ENCODE data around the gene DYNLRB2.

The DYNLRB2 gene

DNA sequence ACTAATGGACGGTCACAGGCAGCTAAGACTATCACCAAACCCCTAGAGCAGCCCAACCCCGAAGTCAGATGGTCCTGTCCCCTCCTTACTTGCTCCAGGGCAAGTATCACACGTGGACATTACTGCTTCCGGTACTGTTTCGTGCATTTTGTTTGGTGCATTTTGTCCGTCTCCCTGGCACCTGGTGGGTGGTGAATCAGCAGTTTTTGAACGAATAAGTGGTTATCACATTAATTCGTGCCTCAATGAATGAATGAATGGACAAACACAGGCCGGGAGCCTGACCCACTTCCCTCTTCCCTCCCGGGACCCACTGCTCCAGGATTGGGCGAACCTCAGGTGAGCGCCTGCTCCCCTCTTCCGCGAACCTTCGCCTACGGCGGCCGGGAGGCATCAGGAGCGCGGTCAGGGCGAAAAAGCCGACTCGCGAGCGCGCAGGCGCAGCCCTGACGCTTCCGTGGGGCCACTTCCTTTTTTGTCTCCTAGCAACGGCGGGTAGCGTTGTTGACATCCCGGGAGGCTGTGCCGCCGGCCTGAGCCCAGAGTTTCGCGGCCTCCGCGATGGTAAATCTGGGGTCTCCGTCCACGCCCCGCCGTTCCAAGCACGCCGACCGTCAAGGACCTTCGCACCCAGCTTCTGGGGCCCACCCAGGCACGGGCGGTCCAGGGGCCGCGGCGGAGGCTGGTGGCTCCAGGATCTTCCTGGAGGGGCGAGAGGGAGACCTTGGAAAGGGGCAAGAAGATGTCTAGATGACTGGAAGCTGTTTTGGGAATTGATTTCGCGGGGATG is at the start of gene DYNLRB2:
TSS of gene DYNLRB2 (plus strand) at position 478 of the 790 bp plus-strand sequence. CDS start at position 562, 84 bp downstream.
- DNase-seq, result peak; percentile 68

DNA sequence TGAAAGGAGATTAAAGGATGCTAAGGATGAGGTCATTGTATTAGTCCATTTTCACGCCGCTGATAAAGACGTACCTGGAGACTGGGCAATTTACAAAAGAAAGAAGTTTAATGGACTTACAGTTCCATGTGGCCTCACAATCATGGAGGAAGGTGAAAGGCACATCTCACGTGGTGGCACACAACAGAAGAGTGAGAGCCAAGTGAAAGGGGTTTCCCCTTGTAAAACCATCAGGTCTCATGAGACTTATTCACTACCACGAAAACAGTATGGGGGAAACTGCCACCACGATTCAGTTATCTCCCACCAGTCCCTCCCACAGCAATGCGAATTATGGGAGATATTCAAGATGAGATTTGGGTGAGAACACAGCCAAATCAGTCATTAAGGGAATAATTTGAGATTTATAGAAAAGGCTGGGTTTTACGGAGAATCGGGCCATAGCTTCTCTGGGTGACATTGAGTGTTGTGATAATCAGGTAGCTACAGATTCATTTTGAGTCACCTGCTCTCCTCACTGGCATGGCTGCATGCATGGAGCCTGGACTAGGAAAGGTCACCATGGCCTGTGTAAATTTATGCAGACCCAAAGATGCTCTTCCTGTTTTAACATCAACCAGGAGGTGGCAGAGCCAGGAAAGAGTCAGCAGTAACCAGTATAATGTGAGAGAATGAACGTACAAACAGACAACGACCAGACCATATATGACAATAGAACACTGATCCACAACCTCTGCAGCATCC is 40.5 kb upstream of the DYNLRB2 start:
- no peak for DNase-seq

DNA sequence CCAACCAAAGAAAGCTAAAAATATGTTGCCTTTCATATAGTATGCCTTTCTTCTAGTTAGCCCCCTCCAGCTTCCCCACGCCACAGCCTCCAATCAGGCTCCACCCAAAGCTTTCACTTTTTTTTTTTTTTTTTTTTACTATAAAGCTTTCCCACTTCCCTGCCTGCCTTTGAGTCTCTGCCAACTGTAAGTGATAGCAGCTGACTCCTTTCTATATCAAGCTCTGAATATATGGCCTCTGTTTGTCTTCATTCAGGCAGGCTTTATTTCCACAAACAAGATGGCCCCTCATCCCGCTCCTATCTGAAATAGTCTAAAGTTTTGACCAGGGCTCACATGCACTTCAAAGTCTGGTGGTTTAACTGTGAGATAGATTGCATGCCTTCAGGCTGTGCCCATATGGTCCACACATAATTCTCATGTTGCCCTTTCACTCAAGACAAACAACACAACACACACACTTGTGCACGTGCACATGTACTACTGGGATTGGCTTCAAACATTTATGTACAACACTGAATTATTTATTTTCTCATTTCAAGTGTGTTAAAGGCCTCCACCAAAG is 39.8 kb upstream of the DYNLRB2 start:
- DNase-seq, result no peak

DNA sequence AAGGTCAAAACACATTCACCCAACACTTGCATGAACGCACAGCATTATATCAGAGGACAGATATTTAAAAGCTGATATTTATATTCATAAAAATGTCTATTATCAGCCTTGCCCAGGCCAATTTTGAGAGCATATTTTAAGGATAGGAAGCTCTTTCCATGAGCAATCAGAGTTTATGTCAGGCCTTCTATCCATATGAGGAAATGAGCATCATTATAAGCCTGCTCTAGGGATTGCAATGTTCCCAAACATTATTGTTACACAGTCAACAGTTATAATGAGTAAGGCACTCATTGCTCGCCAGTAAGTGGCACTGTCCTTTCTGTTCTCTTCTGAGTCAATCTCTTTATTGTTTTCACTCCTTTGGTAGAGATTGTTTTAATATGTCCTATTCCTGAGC is 37.7 kb upstream of the DYNLRB2 start:
- DNase-seq, result no peak

DNA sequence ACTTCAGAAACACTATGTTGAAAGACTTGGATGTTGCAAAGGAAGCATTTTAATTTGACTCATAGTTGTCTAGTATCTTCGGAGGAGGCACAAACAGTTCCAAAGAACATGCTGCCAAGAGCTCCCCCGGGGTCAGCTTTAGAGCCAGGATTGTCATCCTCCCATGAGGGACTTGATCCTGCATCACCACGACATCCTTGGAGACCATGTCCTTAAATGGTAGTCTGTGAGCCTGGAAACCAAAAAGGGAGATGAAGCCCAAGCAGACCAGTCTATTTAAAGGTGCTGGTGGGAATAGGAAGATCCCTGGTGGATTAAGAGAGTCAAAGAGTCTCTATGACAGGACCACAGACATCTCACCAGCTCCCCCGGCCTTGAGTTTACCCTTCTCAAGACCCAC is 33.3 kb upstream of the DYNLRB2 start:
- DNase-seq, result no peak

DNA sequence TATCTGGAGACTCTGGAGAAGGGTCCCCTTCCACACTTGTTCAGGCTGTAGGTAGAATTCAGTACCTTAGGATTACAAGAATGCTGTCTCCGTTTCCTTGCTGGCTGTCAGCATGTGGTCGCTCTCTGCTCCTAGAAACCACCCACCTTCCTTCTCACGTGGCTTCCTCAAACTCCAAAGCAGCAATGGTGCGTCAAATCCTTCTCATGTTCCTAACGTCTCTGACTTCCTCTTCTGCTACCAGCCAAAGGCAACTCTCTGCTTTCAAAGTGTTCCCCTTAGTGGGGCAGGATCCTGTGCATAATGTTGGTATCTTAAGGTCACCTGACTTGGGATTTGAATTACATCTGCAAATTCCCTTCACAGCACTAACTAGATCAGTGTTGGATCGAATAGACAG is 30.9 kb upstream of the DYNLRB2 start:
- no peak for DNase-seq

DNA sequence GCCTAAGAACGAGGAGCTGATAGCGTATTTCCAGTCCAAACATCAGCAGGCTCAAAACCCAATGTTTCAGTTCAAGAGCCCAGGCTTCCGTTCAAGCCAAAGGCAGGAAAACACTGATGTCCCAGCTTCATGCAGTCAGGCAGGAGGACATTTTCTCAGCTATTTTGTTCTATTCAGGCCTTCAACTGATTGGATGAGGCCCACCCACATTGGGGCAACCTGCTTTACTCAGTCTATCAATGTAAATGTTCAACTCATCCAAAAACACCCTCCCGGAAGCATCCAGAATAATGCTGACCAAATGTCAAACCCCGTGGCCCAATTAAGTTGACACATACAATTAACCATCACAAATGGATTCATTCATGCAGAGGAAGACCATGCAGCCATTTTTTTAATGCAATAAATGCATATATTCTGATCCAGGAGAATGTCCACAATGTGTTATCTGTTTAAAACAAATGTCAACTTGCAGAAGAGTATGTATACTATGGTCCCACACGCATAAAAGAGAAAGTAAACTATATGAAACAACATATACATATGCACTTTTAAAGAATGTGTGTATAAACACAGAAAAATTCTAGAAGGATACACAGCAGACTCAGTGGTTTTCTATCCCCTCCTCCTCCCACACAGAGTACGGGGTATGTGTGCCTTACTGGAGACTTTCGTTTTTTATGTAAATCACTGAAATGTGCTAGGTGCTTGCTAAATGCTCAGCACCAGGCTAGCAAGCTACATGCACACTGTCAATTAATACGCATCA is 28.8 kb upstream of the DYNLRB2 start:
- no peak for DNase-seq

DNA sequence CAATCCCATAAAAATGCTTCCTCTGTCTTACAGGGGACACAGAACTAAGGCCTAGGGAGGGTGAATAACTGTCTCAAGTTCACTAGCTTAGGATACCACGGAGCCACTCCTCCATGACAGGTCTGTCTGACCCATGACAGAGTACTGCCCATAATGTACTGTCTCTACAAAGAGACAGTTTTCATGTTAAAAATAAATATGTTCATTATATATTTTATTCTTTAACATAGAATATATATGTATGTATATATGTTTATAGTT is 28.3 kb upstream of the DYNLRB2 start:
- DNase-seq, result no peak

DNA sequence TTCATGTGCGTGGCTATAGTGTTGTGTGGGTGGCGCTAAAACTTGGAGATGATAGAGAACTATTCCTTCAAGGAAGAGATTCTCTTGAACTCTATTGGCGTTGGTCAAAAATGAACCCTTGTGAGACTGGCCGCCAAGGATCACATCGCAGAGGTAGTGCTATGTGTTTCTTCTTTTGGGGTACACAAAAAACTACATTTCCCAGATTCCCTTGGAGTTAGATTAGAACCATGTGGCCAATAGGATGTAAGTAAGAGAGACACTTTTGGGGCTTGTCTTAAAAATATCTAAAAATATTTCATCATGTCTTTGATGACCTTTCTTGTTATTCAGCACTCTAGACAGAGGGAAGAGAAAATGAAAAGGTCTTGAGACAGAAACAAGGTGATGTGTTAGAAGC is 25.4 kb upstream of the DYNLRB2 start:
- DNase-seq, result no peak

DNA sequence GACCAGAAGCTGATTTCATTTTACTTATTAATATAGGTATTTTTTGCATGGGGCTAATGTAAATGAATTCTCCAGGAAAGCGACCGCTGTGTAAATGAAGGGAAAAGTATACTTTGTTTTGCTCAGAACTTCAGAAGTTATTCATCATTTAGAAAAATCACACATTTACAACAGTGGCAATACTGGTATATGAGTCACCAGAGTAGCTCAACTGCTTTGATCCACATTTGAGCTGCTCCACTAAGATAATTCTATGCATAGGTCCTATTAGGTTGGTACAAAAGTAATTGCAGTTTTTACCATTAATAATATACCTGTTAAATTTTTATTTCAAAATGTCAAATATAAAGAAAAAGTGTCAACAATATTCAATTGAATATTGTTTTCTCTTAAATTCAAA is 22.9 kb upstream of the DYNLRB2 start:
- no peak for DNase-seq

DNA sequence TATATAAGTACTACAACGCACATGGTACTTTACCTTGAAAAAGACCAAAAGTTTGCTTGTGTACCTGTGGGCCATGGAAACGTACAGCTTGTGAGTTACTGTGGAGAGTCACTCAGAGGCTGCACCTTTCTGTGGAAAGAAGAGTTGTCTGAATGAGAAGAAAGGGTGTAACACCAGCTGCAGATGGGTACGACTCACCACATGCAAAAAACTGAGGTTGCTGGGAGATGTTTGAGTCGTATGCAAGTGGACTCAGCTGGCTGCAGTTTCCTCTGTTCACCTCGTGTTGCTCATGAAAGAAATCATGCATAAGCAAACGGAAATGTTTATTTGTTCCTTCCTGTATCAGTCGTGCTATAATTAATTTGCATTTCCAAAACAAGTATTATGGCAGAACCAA is 22.4 kb upstream of the DYNLRB2 start:
- no peak for DNase-seq

DNA sequence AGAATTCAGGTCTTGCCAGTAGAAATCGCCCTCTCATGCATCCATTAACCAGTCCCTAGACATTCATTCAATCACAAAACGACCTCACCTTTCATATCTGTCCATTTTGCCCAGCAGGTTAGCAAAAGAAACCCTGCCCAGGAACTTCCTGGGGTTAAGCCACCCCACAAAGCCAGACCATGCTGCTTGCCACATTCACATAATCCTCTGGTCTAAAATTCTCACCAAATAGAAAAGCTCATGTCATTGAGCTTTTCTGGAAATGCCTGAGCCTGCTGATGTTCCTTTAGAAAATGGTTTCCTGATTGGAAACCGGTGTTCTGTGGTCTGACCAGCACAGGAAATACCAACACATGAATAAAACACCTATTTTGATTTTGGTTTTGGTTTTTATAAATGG is 21.6 kb upstream of the DYNLRB2 start:
- no peak for DNase-seq

DNA sequence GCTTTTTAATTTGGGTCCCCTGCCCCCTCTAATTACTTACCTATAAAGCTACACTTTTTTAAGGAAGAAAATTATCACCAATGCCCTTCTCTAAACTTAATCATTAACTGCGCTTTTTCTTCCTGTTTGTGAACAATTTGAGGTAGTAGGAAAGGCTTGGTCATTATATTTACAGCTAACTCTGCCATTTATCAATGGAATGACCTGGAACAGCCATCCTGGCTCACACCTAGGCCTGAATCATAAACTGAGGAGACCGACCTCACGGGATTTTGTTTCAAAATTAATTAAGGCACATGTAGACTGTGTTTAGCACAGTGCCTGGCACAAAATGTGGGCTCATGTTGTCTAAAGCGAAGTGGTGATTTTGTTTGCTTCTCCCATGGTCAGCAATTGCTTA is 15.4 kb upstream of the DYNLRB2 start:
- no peak for DNase-seq

DNA sequence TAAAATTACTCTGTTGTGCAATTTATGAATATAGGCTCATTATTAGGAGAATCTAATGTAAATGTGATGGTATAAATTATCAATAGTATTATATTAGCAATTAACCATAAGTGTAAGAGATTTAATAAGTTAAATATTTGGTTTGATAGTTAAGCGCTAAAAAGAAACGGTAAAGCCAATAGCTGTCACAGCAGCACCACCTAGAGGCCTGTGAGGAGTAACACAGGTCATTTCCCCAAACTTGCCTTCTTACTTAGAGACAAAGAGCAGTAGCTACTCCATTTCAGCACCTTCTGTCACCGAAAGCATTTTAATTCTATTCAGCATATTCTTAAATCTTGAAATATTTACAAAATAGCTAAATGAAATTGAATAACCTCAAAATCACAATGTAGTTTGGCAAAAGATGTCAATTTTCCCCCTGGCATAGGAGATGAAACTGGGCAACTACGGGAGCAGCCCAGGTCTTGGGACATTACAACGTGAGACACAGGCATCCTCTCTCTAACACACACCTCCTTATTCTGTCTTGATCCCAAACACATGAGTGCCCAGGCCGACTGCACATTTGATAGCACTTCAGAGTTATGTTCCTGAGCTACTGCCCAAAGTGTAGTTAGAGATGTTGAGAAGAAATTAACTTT is 14.3 kb upstream of the DYNLRB2 start:
- DNase-seq, result peak; percentile 45

DNA sequence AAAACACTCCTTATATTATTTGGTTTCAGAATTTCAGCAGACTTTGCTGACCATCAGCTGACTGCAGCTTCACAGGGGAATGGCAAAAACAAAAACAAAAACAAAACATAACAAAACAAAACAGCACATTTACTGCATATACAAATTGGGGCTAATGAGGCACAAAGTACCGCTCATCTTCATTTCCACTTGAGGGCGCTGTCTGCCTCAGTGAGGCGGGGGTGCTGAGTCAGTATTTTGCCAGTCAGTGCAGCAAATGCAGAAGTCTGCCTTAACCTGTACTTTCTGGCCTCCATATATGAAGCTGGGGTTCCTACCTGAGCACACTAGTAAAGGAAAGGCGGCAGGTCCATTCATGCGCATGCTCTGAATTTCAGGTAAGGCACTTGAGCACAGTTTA is 13.5 kb upstream of the DYNLRB2 start:
- DNase-seq, result no peak

DNA sequence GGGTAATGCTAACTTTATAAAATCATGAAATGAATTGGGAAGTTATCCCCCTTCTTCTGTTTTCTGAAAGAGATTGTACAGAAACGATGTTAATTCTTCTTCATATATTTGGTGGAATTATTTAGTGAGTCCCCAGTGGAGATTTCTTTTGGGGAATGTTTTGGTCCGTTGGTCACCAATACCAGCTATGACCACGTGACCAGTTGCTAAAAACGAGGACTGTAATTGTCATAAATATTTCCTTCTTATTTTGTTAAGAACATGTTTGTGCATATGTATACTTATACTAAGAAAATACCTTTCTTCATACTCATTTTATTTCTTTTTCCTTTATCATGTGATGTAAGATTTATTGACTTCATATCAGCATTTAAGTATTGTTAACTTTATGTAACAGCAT is 10.3 kb upstream of the DYNLRB2 start:
- DNase-seq, result no peak

DNA sequence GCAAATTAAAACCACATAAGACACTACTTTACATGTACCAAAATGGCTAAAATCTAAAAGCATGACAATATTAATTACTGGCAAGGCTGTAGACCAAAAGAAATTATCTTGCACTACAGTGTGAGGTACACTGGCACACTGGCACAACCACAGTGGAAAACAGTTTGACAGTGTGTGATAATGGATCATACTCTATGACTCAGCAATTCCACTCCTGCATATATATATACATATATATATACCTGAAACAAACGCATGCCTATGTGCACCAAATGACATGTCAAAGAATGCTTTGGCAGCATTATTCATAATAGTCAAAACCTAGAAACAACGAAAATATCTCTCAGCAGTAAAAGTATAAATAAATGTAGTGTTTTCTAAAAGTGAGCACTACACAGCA is 4.6 kb upstream of the DYNLRB2 start:
- no peak for DNase-seq

DNA sequence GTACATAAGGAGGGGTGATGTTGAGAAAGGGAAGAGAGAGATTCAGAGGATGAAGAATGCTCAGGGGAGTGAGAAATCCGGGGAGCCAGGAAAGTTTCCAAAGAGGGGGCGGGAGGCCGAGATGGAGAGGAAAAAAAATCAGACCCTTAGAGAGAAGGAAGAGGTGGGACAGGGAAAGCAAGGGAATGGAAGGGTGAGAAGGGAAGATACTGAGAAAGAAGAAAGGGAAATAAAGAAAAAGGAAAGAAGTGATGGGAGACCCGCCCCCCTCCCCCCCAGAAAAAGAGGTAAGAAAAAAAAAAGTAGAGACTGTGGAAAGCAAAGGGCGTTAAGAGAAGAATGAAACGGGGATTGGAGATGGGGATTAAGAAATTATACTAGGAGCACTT is 507 bp downstream of the DYNLRB2 start:
- DNase-seq, result no peak

DNA sequence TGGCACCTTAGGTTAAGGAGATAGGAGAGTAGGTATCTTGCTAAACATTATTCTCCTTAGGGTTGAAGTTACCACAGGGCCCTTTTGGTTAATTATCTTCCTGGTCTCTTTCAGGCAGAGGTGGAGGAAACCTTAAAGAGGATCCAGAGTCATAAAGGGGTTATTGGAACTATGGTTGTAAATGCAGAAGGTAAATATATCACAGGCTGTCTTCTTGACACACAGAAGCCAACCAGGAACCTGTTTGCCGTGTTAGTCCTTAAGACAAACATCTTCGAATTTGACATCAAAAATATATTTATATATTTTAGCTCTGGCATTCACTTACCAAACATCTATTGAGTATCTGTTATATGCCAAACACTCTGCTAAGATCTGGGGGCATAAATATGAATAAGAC is 2.4 kb downstream of the DYNLRB2 start:
- DNase-seq, result no peak

DNA sequence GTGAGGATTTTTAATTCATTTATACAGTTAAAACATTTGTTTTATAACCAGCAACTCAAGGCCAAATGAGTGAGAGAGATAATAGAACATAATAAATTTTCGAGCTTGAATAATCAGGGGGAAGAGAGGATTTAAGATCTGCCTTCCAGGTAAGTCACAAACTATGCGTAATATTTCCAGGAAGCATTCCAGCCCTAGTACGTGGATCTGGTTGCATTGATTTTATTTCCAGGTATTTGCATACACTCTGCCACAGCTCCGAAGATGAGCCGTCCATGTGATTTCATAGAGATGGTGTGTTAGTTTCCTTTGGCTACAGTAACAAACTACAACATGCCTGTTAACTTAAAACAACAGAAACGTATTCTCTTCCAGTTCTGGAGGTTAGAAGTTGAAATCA is 3.5 kb downstream of the DYNLRB2 start:
- no peak for DNase-seq

DNA sequence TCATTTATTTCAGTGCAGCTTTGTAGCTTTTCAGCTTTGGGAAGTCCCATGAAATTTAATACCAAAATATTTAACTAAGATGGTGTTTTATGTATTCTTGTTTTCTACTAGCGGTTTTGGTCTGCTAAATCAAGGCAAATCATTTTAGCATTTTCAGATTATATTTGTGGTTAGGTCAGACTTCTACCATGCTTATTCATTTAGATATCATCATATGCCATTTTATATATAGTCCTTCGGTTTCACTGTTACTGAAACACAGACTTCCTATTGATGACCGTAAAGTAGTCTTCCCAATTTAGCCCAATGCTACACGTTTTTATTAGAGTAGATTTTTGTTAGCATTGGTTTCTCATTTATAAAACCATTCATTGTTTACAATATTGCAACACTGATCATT is 5.5 kb downstream of the DYNLRB2 start:
- no peak for DNase-seq

DNA sequence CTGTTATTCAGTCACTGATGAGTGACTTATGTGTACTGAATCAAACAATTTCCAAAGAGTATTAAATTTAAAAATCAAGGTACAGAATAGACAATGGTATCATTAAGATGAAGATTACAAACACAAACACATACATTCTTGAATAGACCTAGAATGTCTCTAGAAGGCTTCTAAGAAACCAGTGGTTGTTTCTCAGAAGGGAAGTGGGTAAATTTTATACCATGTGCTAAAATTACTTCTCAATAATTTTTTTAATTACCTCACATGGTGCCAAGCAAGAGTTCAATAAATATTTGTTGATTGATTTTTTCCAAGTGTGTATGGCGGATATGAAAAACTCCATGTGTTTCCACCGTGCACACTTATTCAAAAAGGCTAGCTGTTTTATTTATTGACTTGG is 6.4 kb downstream of the DYNLRB2 start:
- peak; percentile 28 for DNase-seq

DNA sequence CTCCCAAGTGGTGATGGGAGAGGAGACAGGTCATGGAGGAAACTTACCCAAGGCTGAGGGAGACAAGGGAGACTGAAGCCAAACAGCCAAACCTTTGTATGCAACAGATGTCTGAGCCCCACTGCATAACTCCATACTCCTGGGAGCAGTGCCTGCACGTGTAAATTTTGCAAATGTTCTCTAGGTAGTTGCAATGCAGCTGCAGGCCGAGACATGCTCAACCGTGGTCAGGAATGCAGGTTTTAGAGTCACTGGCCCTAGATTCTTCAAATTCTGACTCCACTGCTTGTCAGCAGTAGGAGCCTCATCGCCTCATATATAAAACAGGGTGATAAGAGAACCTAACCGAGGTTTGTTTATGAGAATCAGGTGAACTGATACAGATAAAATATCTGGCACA is 11.5 kb downstream of the DYNLRB2 start:
- no peak for DNase-seq
